ENCODE results near the gene STON1.

Gene STON1

DNA sequence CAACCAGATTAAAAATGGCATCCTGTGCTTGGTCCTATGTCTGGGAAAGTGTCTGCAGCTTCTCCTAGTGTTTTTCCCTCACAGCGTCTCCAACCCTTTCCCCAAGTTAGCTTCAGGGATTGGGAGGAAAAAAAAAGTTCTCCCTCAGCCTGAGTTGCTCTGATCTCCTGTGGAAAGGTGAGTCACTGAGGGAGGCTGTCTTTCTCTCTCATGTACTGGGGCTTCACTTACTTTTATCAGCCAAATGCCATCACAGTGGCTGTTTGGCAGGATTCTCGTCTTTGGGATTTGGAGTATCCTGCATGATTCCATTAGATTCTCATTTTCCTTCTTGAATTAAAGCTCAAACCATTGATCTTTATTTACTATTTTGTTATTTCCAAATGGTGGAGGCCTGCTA, 105.8 kb downstream of the STON1 start:
- Histone ChIP-seq H3K4me1 (ENCODE audit: control insufficient read depth, insufficient read depth, low read length) (no peaks in the 10 kb centered on the region), H3K36me3 (ENCODE audit: control insufficient read depth in 2 of 2, insufficient read depth in 1 of 2, low read length in 2 of 2) (no peaks in the 10 kb centered on the region), H3K9me3 (ENCODE audit: control insufficient read depth, insufficient read depth, low read depth, low read length) (no peaks in the 10 kb centered on the region), H3K4me3 (ENCODE audit: low read depth, low read length) (no peak overlapping the region), H3K27ac (ENCODE audit: extremely low read depth, low read depth, low read length) (no peak overlapping the region)
- POLR2A ChIA-PET, result no interaction called here
- TF ChIP-seq YY1 (tag by site-specific recombination; IDR thresholded peaks at IDR 0.05), result no peak
- no peak for TF ChIP-seq ZNF423 (tag by site-specific recombination; IDR thresholded peaks at IDR 0.05)
- TF ChIP-seq ZNF555 (tag by site-specific recombination; conservative IDR thresholded peaks at IDR 0.05), result no peak
- no peak for TF ChIP-seq ZNF513 (tag by site-specific recombination; IDR thresholded peaks at IDR 0.05)
- TF ChIP-seq ZNF114 (tag by site-specific recombination; IDR thresholded peaks at IDR 0.05), result no peak
- TF ChIP-seq ZNF629 (tag by site-specific recombination; IDR thresholded peaks at IDR 0.05), result no peak
- no peak for TF ChIP-seq SCRT1 (tag by site-specific recombination; IDR thresholded peaks at IDR 0.05; ENCODE audit: borderline replicate concordance)
- TF ChIP-seq, protein P1, sequence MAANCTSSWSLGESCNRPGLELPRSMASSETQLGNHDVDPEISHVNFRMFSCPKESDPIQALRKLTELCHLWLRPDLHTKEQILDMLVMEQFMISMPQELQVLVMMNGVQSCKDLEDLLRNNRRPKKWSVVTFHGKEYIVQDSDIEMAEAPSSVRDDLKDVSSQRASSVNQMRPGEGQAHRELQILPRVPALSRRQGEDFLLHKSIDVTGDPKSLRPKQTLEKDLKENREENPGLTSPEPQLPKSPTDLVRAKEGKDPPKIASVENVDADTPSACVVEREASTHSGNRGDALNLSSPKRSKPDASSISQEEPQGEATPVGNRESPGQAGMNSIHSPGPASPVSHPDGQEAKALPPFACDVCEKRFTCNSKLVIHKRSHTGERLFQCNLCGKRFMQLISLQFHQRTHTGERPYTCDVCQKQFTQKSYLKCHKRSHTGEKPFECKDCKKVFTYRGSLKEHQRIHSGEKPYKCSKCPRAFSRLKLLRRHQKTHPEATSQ (tag by site-specific recombination; IDR thresholded peaks at IDR 0.05), result no peak
- no peak for TF ChIP-seq ZNF146 (tag by site-specific recombination; IDR thresholded peaks at IDR 0.05)
- no peak for TF ChIP-seq ELK4 (IDR thresholded peaks at IDR 0.05; ENCODE audit: borderline replicate concordance, low read depth, low read length)
- no peak for TF ChIP-seq KLF17 (tag by site-specific recombination; IDR thresholded peaks at IDR 0.05)
- TF ChIP-seq ZNF785 (tag by site-specific recombination; IDR thresholded peaks at IDR 0.05), result no peak
- TF ChIP-seq ZNF223 (tag by site-specific recombination; IDR thresholded peaks at IDR 0.05), result no peak
- no peak for TF ChIP-seq ZNF221 (tag by site-specific recombination; IDR thresholded peaks at IDR 0.05; ENCODE audit: borderline replicate concordance)
- no peak for TF ChIP-seq KLF7 (tag by site-specific recombination; IDR thresholded peaks at IDR 0.05; ENCODE audit: borderline replicate concordance)
- TF ChIP-seq CTCF (tag by site-specific recombination; IDR thresholded peaks at IDR 0.05), result no peak
- no peak for TF ChIP-seq ZNF600 (tag by site-specific recombination; IDR thresholded peaks at IDR 0.05)
- CTCF ChIA-PET, result no interaction called here

GRCh38 chr2:48638261-48638660, 108.3 kb downstream of the STON1 start:
- no peaks in the 10 kb centered on the region for H3K4me1 ChIP-seq (ENCODE audit: control insufficient read depth, insufficient read depth, low read length)
- no peaks in the 10 kb centered on the region for H3K36me3 ChIP-seq (ENCODE audit: control insufficient read depth in 2 of 2, insufficient read depth in 1 of 2, low read length in 2 of 2)
- ChIA-PET CTCF (interaction anchor here (1.2 kb wide), 1 partner anchor 178 kb away, joined by 4 read pairs; no protein-coding TSS in a partner anchor), POLR2A (interaction anchor here (0.9 kb wide), 1 partner anchor 15 kb away, joined by 4 read pairs; no protein-coding TSS in a partner anchor)
- no peak overlapping the region for H3K4me3 ChIP-seq (ENCODE audit: low read depth, low read length)
- H3K9me3 ChIP-seq (ENCODE audit: control insufficient read depth, insufficient read depth, low read depth, low read length), result no peaks in the 10 kb centered on the region
- no peak overlapping the region for H3K27ac ChIP-seq (ENCODE audit: extremely low read depth, low read depth, low read length)
- TF ChIP-seq, protein P2, sequence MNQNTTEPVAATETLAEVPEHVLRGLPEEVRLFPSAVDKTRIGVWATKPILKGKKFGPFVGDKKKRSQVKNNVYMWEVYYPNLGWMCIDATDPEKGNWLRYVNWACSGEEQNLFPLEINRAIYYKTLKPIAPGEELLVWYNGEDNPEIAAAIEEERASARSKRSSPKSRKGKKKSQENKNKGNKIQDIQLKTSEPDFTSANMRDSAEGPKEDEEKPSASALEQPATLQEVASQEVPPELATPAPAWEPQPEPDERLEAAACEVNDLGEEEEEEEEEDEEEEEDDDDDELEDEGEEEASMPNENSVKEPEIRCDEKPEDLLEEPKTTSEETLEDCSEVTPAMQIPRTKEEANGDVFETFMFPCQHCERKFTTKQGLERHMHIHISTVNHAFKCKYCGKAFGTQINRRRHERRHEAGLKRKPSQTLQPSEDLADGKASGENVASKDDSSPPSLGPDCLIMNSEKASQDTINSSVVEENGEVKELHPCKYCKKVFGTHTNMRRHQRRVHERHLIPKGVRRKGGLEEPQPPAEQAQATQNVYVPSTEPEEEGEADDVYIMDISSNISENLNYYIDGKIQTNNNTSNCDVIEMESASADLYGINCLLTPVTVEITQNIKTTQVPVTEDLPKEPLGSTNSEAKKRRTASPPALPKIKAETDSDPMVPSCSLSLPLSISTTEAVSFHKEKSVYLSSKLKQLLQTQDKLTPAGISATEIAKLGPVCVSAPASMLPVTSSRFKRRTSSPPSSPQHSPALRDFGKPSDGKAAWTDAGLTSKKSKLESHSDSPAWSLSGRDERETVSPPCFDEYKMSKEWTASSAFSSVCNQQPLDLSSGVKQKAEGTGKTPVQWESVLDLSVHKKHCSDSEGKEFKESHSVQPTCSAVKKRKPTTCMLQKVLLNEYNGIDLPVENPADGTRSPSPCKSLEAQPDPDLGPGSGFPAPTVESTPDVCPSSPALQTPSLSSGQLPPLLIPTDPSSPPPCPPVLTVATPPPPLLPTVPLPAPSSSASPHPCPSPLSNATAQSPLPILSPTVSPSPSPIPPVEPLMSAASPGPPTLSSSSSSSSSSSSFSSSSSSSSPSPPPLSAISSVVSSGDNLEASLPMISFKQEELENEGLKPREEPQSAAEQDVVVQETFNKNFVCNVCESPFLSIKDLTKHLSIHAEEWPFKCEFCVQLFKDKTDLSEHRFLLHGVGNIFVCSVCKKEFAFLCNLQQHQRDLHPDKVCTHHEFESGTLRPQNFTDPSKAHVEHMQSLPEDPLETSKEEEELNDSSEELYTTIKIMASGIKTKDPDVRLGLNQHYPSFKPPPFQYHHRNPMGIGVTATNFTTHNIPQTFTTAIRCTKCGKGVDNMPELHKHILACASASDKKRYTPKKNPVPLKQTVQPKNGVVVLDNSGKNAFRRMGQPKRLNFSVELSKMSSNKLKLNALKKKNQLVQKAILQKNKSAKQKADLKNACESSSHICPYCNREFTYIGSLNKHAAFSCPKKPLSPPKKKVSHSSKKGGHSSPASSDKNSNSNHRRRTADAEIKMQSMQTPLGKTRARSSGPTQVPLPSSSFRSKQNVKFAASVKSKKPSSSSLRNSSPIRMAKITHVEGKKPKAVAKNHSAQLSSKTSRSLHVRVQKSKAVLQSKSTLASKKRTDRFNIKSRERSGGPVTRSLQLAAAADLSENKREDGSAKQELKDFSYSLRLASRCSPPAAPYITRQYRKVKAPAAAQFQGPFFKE (tag by site-specific recombination; IDR thresholded peaks at IDR 0.05; ENCODE audit: borderline replicate concordance), result no peak
- no peak for TF ChIP-seq ZNF433 (tag by site-specific recombination; IDR thresholded peaks at IDR 0.05; ENCODE audit: low read depth)
- no peak for TF ChIP-seq AEBP2 (tag by site-specific recombination; IDR thresholded peaks at IDR 0.05; ENCODE audit: borderline replicate concordance)
- no peak for TF ChIP-seq ZNF423 (tag by site-specific recombination; IDR thresholded peaks at IDR 0.05)
- no peak for TF ChIP-seq ZNF610 (tag by site-specific recombination; IDR thresholded peaks at IDR 0.05; ENCODE audit: borderline replicate concordance)

All from HEK293 (cell line).